ACC112 (cell line): ENCODE results near the gene RAPGEF6.

Source experiments
- H2AFZ ChIP-seq: fragments of 200-600 bp; sonication (generic); one replicate; pipeline ENCODE4 v1.6.0; 2017; ENCODE audit warnings: antibody characterized with exemption, low read length; ENCODE audit not compliant: unreplicated experiment
- H3K27ac ChIP-seq: fragments of 200-600 bp; sonication (generic); 2 replicates; pipeline ENCODE4 v1.5.1; 2014; ENCODE audit warnings: low read depth, mild to moderate bottlenecking, antibody characterized with exemption, low read length, moderate library complexity
- H3K27me3 ChIP-seq: fragments of 200-600 bp; sonication (generic); 2 replicates; pipeline ENCODE4 v1.6.1; 2014; ENCODE audit warnings: mild to moderate bottlenecking, antibody characterized with exemption, low read length, moderate library complexity, mixed read lengths; ENCODE audit not compliant: insufficient read depth
- H3K36me3 ChIP-seq: fragments of 200-600 bp; sonication (generic); 2 replicates; pipeline ENCODE4 v1.6.1; 2016; ENCODE audit warnings: mild to moderate bottlenecking, antibody characterized with exemption, low read length, moderate library complexity, mixed read lengths; ENCODE audit not compliant: insufficient read depth
- H3K4me1 ChIP-seq: fragments of 200-600 bp; sonication (generic); one replicate; pipeline ENCODE4 v1.6.1; 2016; ENCODE audit warnings: low read length, mixed read lengths; ENCODE audit not compliant: insufficient read depth, unreplicated experiment, control insufficient read depth
- H3K4me3 ChIP-seq: fragments of 200-600 bp; sonication (generic); 2 replicates; pipeline ENCODE4 v1.5.1; 2014; ENCODE audit warnings: mild to moderate bottlenecking, low read depth, low read length
- H3K79me2 ChIP-seq: fragments of 200-600 bp; sonication (generic); one replicate; pipeline ENCODE4 v1.6.0; 2016; ENCODE audit warnings: low read length; ENCODE audit not compliant: control insufficient read depth, unreplicated experiment, insufficient read depth

The RAPGEF6 gene

DNA sequence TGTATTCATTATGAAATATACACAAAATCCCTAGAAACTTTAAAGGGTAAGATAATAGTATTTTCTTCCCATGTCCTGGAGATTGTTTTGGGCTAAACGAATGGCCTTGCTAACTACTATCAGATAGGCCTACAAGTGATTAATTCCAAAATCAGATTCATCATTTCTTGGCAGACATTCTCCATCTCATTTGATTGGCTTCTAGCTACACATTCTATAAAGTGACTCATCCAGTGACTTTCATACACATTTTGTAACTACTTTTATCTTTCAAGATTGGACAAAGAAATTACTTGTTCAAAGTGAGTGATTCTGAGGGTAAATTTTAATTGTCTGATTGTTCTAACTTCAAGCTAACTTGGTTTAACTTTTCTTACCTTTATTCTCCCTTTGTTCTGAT is 93.3 kb downstream of the RAPGEF6 start:
- H3K27me3 ChIP-seq = no peaks in the 10 kb centered on the region
- no peak overlapping the region for H2AFZ ChIP-seq
- peak overlapping the region; percentile 14; the same call in 1 of the 2 replicates for H3K27ac ChIP-seq
- H3K36me3 ChIP-seq = no peaks in the 10 kb centered on the region
- peaks cover 36% of the 10 kb centered on the region for H3K4me1 ChIP-seq
- no peaks in the 10 kb centered on the region for H3K79me2 ChIP-seq
- no peak overlapping the region for H3K4me3 ChIP-seq

DNA sequence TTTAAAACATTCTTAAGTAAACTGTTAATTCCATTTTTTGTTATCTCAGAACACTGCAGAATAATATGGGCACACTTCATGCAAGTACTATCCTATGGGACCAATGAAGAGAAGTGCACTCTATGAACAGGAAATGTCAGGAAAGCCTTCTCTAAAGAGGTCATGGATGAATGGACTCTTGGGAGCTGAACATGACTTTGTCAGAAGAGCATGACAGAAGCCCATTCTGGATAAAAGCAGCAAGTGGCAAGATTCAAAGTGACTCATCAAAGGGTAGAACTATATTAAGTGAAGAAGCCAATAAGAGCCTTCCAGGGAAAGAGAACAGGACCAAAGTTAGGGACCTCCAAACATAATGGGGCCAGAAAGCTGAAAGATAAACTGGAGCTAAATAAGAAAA is 94.0 kb downstream of the RAPGEF6 start:
- Histone ChIP-seq H3K79me2 (no peaks in the 10 kb centered on the region), H3K36me3 (no peaks in the 10 kb centered on the region), H3K27me3 (no peaks in the 10 kb centered on the region), H3K27ac (0 out of 2 replicates have a peak overlapping the region, but pooled peaks have one; percentile 14), H2AFZ (no peak overlapping the region), H3K4me3 (no peak overlapping the region), H3K4me1 (peaks cover 39% of the 10 kb centered on the region)

DNA sequence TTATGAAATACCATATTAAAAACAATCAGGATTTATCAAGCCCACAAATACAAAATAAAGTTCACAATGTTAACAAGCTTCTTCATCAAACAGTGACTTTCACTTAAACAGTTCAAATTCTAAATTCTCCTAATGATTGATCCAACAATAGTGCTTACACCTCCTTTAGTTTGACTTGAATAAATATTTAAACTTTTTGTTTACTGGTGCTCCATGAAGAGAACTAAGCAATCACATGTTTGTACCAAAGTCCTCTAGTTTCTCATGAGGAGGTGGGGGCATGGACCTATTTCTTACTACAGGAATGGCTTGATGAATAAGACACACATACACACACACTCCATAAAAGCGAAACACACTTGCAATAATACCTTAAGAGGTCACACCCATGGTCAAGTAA is 95.8 kb downstream of the RAPGEF6 start:
- H3K4me1 ChIP-seq = peaks cover 32% of the 10 kb centered on the region
- no peak overlapping the region for H3K4me3 ChIP-seq
- H3K36me3 ChIP-seq = no peaks in the 10 kb centered on the region
- H3K79me2 ChIP-seq = no peaks in the 10 kb centered on the region
- H2AFZ ChIP-seq = no peak overlapping the region
- H3K27me3 ChIP-seq = no peaks in the 10 kb centered on the region
- no peak overlapping the region for H3K27ac ChIP-seq

DNA sequence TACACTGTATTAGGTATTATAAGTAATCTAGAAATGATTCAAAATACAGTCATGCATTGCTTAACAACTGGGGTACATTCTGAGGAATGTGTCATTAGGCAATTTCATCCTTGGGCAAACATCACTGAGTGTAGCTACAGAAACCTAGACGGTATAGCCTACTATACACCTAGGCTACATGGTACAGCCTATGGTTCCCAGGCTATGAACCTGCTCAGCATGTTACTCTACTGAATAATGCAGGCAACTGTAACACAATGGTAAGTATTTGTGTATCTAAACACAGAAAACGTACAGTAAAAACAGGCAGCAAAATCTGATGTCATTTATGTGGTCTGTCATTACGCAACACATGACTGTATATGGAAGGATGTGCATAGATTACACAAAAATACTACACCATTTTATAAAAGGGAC is 96.8 kb downstream of the RAPGEF6 start:
- Histone ChIP-seq H3K27me3 (no peaks in the 10 kb centered on the region), H3K36me3 (no peaks in the 10 kb centered on the region), H3K79me2 (no peaks in the 10 kb centered on the region), H2AFZ (no peak overlapping the region), H3K27ac (peak overlapping the region; percentile 65), H3K4me3 (peak overlapping the region; percentile 44; the same call in 1 of the 2 replicates), H3K4me1 (peaks cover 32% of the 10 kb centered on the region)

DNA sequence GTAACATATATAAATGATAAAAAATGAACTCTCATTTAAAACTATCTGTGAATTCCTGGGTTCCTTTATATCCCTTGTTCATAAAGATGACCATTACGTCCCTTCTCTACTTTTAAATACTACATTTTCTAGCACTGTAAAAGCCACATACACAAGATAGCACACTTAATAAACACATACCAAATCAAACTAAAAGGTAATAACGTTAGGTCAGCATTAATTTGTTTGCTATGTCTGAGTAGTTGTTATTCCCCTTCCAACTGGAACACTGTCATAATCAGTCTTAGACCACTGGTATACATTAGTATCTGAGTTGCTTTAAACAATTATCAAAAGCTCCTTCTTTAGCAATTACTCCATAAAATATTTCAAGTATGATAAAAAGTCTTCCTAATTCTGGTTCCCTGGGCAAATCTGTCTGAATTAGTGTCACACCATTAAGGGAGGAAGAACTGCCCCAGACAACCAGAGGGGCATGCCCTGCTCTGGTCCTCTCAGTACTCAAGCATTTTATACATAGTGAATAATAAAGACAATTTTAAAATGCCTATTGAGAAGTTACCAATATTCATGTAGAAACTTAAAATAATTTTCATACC is 98.1 kb downstream of the RAPGEF6 start:
- H3K4me1 ChIP-seq = peaks cover 32% of the 10 kb centered on the region
- no peak overlapping the region for H3K27ac ChIP-seq

DNA sequence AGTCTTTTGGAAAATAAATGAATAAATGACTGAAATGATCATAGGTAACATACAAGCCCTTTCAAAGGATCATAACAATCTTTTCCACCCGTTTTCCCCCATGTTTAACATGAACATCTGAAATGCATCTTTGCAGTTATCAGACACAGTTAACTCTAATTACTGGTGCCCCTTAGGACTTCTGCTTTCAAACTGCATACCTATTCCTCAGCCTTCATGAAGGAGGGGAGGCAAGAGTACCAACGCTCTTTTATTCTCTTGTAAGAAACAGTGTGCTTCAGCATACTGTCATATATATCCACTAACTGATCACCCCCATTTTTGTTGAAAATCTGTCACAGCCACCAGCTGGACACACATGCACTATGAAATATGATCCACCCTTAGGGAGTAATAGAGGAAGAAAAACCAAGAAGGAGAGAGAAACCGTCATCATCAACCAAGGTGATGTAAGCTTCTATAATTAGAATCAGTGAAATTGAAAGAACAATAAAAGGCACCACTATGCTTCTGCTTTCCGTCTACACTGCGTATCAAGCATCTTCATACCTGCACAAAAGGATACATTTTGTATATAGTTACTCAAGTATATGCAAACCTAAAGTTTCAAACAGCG is 98.7 kb downstream of the RAPGEF6 start:
- Histone ChIP-seq H3K27ac (no peak overlapping the region), H3K4me3 (no peak overlapping the region), H3K27me3 (no peaks in the 10 kb centered on the region), H3K4me1 (peaks cover 26% of the 10 kb centered on the region), H3K36me3 (no peaks in the 10 kb centered on the region), H3K79me2 (no peaks in the 10 kb centered on the region), H2AFZ (no peak overlapping the region)

More for the DNA sequence above, 98.1 kb downstream of the RAPGEF6 start:
- Histone ChIP-seq H3K27me3 (no peaks in the 10 kb centered on the region), H3K79me2 (no peaks in the 10 kb centered on the region), H3K36me3 (no peaks in the 10 kb centered on the region), H2AFZ (no peak overlapping the region), H3K4me3 (no peak overlapping the region)

DNA sequence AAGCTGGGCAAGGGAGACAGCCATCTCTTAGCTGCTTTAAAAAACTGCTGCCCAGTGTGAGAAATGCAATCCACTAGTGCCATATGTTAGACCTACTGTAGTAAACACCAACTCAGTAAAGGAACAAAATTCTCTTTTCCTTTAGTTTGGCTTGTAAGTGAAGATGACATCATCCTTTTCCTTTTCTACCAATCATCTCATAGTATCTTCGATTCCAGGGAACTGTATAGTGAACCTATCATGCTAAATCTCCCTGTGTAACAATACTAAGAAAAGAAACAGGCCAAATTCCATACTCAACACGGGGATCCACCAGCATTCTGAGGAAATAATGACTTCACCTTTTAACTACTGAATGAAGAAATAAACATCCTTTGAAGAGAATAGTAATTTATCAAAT is 100.1 kb downstream of the RAPGEF6 start:
- no peak overlapping the region for H3K4me3 ChIP-seq
- H3K4me1 ChIP-seq = peaks cover 22% of the 10 kb centered on the region
- no peak overlapping the region for H2AFZ ChIP-seq
- H3K79me2 ChIP-seq = no peaks in the 10 kb centered on the region
- H3K36me3 ChIP-seq = no peaks in the 10 kb centered on the region
- H3K27me3 ChIP-seq = no peaks in the 10 kb centered on the region
- no peak overlapping the region for H3K27ac ChIP-seq

DNA sequence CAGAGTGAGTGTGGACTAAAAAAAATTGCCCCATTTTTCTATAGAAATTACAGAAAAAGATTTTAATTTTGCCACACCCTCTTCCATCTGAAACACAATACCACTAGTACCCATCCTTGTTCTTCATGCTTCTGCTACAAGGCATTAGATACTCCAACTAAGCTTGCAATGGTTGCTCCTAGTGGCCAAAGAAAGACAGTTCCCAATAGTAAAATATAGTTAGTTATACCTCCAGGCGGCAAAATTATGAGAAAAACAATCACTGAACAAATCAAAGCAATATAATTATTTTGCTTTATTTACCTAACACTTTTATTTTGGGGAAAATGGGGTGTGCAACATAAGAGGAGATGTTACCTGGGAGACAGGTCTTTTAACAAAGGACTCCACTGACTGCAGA is 101.2 kb downstream of the RAPGEF6 start:
- no peak overlapping the region for H2AFZ ChIP-seq
- H3K27me3 ChIP-seq = no peaks in the 10 kb centered on the region
- peaks cover 21% of the 10 kb centered on the region for H3K4me1 ChIP-seq
- H3K79me2 ChIP-seq = no peaks in the 10 kb centered on the region
- H3K27ac ChIP-seq = no peak overlapping the region
- no peaks in the 10 kb centered on the region for H3K36me3 ChIP-seq
- no peak overlapping the region for H3K4me3 ChIP-seq

DNA sequence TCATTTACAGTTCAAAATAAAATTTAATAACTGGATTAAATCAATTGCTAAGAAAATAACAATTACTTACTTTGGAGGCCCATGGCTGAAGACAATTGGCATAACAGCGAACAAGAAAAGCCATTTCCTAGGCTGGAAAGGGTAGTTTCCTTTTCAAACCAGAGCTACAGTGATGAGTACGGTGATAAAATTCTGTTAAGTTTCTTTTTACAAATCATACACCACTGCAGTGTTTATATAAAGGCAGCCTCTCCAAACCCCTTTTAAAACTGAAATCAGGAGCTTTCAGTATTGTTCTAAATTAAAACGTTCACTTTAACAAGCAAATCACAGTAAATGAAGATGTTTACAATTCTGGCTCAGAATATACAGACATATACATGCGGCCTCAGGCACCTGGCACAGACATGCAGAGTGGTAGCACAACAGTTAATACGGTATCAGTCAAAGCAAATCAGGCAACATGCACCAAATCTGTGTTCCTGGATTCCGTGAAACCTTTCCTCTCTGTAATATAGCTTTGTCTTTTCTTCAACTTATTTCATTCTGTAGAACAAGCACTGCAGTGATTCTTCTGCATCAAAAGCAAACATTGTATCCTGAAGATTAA is 102.9 kb downstream of the RAPGEF6 start:
- Histone ChIP-seq H2AFZ (no peak overlapping the region), H3K4me1 (peaks cover 9% of the 10 kb centered on the region), H3K36me3 (no peaks in the 10 kb centered on the region), H3K27ac (no peak overlapping the region), H3K27me3 (no peaks in the 10 kb centered on the region), H3K79me2 (no peaks in the 10 kb centered on the region), H3K4me3 (no peak overlapping the region)

DNA sequence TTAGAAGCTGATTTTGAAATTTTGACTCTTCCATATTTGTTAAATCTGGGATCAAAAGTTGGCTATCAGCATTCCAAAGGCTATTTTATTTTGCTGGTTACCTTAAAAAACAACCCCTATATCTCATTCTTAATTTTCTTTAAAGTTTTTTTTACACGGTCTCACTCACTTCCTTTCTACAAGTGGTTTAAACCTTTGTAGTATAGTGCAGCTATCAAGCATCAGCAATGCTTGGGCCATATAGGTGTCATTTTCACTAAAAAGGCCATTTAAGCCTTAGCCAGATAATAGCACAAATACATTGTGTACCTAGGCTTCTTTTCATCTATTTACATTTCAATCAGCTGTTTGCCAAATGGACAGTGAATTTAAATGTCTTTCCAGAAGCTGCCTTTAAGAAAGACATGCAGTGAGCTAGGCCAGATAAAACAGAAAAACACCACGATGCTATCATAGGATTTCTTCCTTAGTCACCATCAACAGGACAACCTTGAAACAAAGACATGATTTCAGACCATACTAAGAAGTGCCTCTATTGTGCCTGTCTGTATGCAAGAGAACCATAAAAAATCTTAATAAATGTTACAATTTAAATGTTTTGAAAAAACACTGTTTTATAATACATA is 104.2 kb downstream of the RAPGEF6 start:
- Histone ChIP-seq H3K4me3 (no peak overlapping the region), H3K36me3 (no peaks in the 10 kb centered on the region), H3K27me3 (no peaks in the 10 kb centered on the region), H3K27ac (no peak overlapping the region), H3K4me1 (peaks cover 4% of the 10 kb centered on the region), H3K79me2 (no peaks in the 10 kb centered on the region), H2AFZ (no peak overlapping the region)
